Right lobe of liver (tissue), 4 donors: ENCODE measurements around the gene MATK.

Experiments
- CTCF ChIP-seq, 4 donors: fragments of 200-600 bp in 3 of 4; fragments of 450-650 bp in 1 of 4; IDR thresholded peaks; one replicate each; pipeline versions ENCODE4 v1.5.1 to v1.8.0; 2016 to 2022; ENCODE audit warnings: antibody characterized with exemption in 4 of 4, mild to moderate bottlenecking in 2 of 4
- POLR2A ChIP-seq: fragments of 450-650 bp; IDR thresholded peaks from one replicate; pipeline ENCODE4 v1.6.1; 2017; ENCODE audit warnings: antibody characterized with exemption, mild to moderate bottlenecking
- donor health status: DM: no; HTN: no; CAD: no.
- donor health status: DM: no; HTN: no; CAD: no.
- donor health status: DM: no; HTN: yes; CAD: no.

GRCh38 chr19:3814648-3815047 is 28.5 kb upstream of the MATK start:
- TF ChIP-seq POLR2A, result no peak
- no peak for TF ChIP-seq CTCF (IDR thresholded peaks at IDR 0.05)
